Mucosa of stomach (tissue), 1 donor: Measurements from ENCODE around the gene TTC39C.

Experiments used
- H3K27me3 ChIP-seq: one replicate; pipeline ENCODE4 v1.7.0; 2013; ENCODE audit warnings: mild to moderate bottlenecking, low read length; ENCODE audit not compliant: control insufficient read depth, insufficient read depth
- H3K36me3 ChIP-seq: one replicate; pipeline ENCODE4 v1.7.0; 2013; ENCODE audit warnings: low read length; ENCODE audit not compliant: control insufficient read depth, insufficient read depth
- H3K4me1 ChIP-seq: one replicate; pipeline ENCODE4 v1.7.0; 2013; ENCODE audit warnings: mild to moderate bottlenecking, low read length; ENCODE audit not compliant: control insufficient read depth, insufficient read depth
- H3K4me3 ChIP-seq: one replicate; pipeline ENCODE4 v1.7.0; 2013; ENCODE audit warnings: low read length
- H3K9ac ChIP-seq: one replicate; pipeline ENCODE4 v1.7.0; 2013; ENCODE audit warnings: mild to moderate bottlenecking, low read length, moderate library complexity
- H3K9me3 ChIP-seq: one replicate; pipeline ENCODE4 v1.7.0; 2013; ENCODE audit warnings: mild to moderate bottlenecking, low read length, moderate library complexity; ENCODE audit not compliant: control insufficient read depth
- donor health status: Pancreatic carcinoma.

TTC39C gene

DNA sequence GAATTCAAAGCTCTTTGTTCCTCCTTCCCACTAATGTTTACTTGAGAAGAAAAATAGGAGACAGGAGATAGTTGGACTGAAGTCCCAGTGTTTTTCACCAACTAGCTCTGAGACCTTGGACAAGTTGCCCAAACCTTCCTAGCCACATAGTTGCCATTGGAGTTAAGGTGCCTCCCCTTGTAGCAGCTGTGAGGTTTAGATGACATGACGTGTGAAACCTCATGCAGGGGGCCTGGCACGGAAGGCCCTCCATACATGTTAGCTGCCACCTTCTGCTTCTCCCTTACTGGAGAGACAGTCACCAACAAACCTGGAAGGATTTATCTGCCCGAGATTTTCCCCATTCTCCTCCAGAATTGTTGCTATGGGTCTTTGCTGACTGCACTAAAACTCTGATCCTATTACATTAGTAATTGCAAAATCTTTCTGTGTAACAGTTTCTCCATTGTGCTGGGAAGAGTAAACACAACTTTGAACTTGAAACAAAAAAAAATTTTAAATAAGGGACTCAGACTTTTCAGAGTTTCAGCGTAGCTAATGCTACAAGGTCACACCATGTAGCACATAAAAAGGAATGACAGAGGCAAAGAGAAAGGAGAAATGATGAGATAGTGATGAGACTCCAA lies 100.5 kb downstream of the TTC39C start:
- peaks cover 11% of the 10 kb centered on the region for H3K4me1 ChIP-seq
- no peaks in the 10 kb centered on the region for H3K9me3 ChIP-seq
- H3K9ac ChIP-seq, result no peak overlapping the region
- no peak overlapping the region for H3K4me3 ChIP-seq
- H3K36me3 ChIP-seq, result no peaks in the 10 kb centered on the region
- H3K27me3 ChIP-seq, result no peaks in the 10 kb centered on the region

GRCh38 chr18:24115628-24116027 lies 101.1 kb downstream of the TTC39C start:
- no peak overlapping the region for H3K4me3 ChIP-seq
- H3K27me3 ChIP-seq, result no peaks in the 10 kb centered on the region
- peaks cover 11% of the 10 kb centered on the region for H3K4me1 ChIP-seq
- H3K9ac ChIP-seq, result no peak overlapping the region
- no peaks in the 10 kb centered on the region for H3K9me3 ChIP-seq
- H3K36me3 ChIP-seq, result no peaks in the 10 kb centered on the region

GRCh38 chr18:24118750-24119577 lies 104.4 kb downstream of the TTC39C start:
- no peaks in the 10 kb centered on the region for H3K9me3 ChIP-seq
- no peaks in the 10 kb centered on the region for H3K36me3 ChIP-seq
- no peaks in the 10 kb centered on the region for H3K4me1 ChIP-seq
- no peak overlapping the region for H3K9ac ChIP-seq
- no peak overlapping the region for H3K4me3 ChIP-seq
- no peaks in the 10 kb centered on the region for H3K27me3 ChIP-seq

GRCh38 chr18:24120676-24121075 lies 106.1 kb downstream of the TTC39C start:
- no peaks in the 10 kb centered on the region for H3K9me3 ChIP-seq
- no peaks in the 10 kb centered on the region for H3K4me1 ChIP-seq
- H3K27me3 ChIP-seq, result no peaks in the 10 kb centered on the region
- no peak overlapping the region for H3K4me3 ChIP-seq
- H3K36me3 ChIP-seq, result no peaks in the 10 kb centered on the region
- no peak overlapping the region for H3K9ac ChIP-seq

- Histone ChIP-seq H3K36me3 (no peaks in the 10 kb centered on the region), H3K4me1 (peaks cover 3% of the 10 kb centered on the region), H3K9ac (no peak overlapping the region), H3K27me3 (no peaks in the 10 kb centered on the region), H3K4me3 (no peak overlapping the region), H3K9me3 (no peaks in the 10 kb centered on the region)
Measured at GRCh38 chr18:24121625-24122024, 107.1 kb downstream of the TTC39C start.

DNA sequence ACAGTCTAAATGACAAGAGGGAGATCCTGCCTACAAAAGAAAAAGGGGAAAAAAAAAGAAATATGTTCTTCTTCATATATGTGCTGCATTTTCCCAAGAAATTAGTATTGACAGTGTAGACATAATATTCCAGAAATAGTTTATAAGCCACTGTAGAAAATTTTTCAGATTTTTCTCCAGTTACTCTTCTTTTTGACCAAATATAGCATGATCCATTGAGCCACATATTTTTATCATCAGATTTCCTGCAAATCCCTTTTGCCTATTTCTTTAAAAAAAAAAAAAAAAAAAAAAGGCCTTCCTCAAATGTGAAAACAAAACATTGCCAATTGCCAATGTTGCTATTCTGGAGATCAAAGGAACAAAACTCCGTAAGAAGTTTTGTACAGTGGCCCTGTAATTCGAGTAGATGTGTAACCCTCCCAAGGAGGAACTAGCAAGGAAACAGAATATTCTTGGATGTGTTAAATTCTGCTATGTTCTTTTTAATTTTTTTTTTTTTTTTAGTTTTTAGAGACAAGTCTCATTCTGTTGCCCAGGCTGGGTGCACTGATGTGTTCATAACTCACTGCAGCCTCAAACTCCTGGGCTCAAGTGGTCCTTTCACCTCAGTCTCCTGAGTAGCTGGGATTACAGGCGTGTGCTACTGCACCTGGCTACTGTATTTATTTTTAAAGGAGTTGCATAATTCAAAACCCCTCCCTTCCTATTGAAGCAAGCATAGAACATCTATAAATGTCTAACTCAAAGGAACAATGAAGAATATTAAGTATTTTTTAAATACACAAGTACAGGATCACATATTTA lies 111.8 kb downstream of the TTC39C start:
- Histone ChIP-seq H3K27me3 (no peaks in the 10 kb centered on the region), H3K9ac (no peak overlapping the region), H3K9me3 (no peaks in the 10 kb centered on the region), H3K36me3 (no peaks in the 10 kb centered on the region), H3K4me1 (peaks cover 17% of the 10 kb centered on the region), H3K4me3 (no peak overlapping the region)

- Histone ChIP-seq H3K9ac (no peak overlapping the region), H3K4me3 (no peak overlapping the region), H3K27me3 (no peaks in the 10 kb centered on the region), H3K36me3 (no peaks in the 10 kb centered on the region), H3K4me1 (peaks cover 17% of the 10 kb centered on the region), H3K9me3 (no peaks in the 10 kb centered on the region)
Measured at GRCh38 chr18:24127735-24128134, 113.2 kb downstream of the TTC39C start.

GRCh38 chr18:24128700-24129099 lies 114.1 kb downstream of the TTC39C start:
- H3K36me3 ChIP-seq, result no peaks in the 10 kb centered on the region
- no peaks in the 10 kb centered on the region for H3K9me3 ChIP-seq
- peaks cover 17% of the 10 kb centered on the region for H3K4me1 ChIP-seq
- H3K9ac ChIP-seq, result no peak overlapping the region
- H3K4me3 ChIP-seq, result no peak overlapping the region
- no peaks in the 10 kb centered on the region for H3K27me3 ChIP-seq

- no peaks in the 10 kb centered on the region for H3K9me3 ChIP-seq
- no peak overlapping the region for H3K9ac ChIP-seq
- no peak overlapping the region for H3K4me3 ChIP-seq
- no peaks in the 10 kb centered on the region for H3K36me3 ChIP-seq
- no peaks in the 10 kb centered on the region for H3K27me3 ChIP-seq
- H3K4me1 ChIP-seq, result peaks cover 17% of the 10 kb centered on the region
Measured at GRCh38 chr18:24130494-24130893, 115.9 kb downstream of the TTC39C start.

GRCh38 chr18:24136967-24137373 lies 122.4 kb downstream of the TTC39C start:
- H3K36me3 ChIP-seq, result no peaks in the 10 kb centered on the region

GRCh38 chr18:24138409-24138788 lies 123.8 kb downstream of the TTC39C start:
- Histone ChIP-seq H3K4me3 (peak overlapping the region; percentile 29), H3K9ac (peak overlapping the region; percentile 49), H3K36me3 (no peaks in the 10 kb centered on the region), H3K4me1 (no peaks in the 10 kb centered on the region), H3K27me3 (no peaks in the 10 kb centered on the region), H3K9me3 (no peaks in the 10 kb centered on the region)

More at GRCh38 chr18:24136967-24137373, 122.4 kb downstream of the TTC39C start:
- Histone ChIP-seq H3K9ac (no peak overlapping the region), H3K9me3 (no peaks in the 10 kb centered on the region), H3K4me3 (no peak overlapping the region), H3K4me1 (no peaks in the 10 kb centered on the region), H3K27me3 (no peaks in the 10 kb centered on the region)
